Lower leg skin (tissue), 3 donors: ENCODE results near the gene GALM.

Experiments
- POLR2A ChIP-seq, 2 donors: fragments of 450-650 bp; IDR thresholded peaks; one replicate each; pipeline ENCODE4 v1.6.1; 2016 to 2017; ENCODE audit warnings: antibody characterized with exemption in 2 of 2, mild to moderate bottlenecking in 1 of 2, moderate library complexity in 1 of 2
- TF ChIP-seq, protein P1 (sequence below), 3 donors: fragments of 450-650 bp; IDR thresholded peaks; one replicate each; pipeline ENCODE4 v1.5.1; 2016; ENCODE audit warnings: antibody characterized with exemption in 3 of 3, mild to moderate bottlenecking in 3 of 3, moderate library complexity in 2 of 3

DNA sequence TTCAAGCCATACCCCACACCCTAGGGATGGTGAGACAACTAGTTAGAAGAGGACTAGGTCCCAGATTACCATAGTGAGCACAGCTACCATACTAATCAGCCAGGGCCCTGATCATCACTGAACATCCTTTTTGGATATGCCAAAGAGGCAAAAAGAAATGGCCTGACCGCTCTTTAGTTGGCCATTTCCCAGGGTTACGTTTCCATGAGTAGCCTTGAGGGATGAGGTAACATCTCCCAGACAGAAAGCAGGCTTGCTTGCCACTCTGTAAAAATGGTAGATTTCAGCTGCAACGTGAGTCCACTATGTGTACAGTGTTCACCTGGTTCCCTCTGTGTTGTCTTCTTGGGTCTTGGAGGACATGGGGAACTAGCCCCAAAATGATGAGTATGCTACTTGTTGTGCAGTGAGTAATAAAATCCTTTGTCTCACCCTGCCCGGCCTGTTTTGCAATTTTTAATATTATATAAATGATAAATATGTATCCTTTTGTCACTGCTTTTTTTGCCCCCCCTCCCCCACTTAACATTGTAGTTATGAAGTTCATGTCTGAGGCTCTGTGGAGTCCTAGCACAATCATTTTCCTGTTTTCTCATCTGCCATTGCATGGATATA lies 8.9 kb upstream of the GALM start:
- TF ChIP-seq, protein P1, sequence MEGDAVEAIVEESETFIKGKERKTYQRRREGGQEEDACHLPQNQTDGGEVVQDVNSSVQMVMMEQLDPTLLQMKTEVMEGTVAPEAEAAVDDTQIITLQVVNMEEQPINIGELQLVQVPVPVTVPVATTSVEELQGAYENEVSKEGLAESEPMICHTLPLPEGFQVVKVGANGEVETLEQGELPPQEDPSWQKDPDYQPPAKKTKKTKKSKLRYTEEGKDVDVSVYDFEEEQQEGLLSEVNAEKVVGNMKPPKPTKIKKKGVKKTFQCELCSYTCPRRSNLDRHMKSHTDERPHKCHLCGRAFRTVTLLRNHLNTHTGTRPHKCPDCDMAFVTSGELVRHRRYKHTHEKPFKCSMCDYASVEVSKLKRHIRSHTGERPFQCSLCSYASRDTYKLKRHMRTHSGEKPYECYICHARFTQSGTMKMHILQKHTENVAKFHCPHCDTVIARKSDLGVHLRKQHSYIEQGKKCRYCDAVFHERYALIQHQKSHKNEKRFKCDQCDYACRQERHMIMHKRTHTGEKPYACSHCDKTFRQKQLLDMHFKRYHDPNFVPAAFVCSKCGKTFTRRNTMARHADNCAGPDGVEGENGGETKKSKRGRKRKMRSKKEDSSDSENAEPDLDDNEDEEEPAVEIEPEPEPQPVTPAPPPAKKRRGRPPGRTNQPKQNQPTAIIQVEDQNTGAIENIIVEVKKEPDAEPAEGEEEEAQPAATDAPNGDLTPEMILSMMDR (IDR thresholded peaks at IDR 0.05), result no peak
- TF ChIP-seq POLR2A (IDR thresholded peaks at IDR 0.05), result no peak
